HEK293 (cell line): ENCODE results near the gene ZFP36.

Source experiments
- CTCF ChIA-PET: fragments of 350-600 bp; formaldehyde crosslinking; extraction: SDS; loops from one replicate; lab custom pipeline; 2021; ENCODE audit warnings: antibody characterized with exemption; lab: Yijun Ruan, JAX
- POLR2A ChIA-PET: fragments of 300-600 bp; formaldehyde crosslinking; extraction: SDS; loops from one replicate; lab custom pipeline; 2020; ENCODE audit warnings: antibody characterized with exemption, inconsistent platforms; lab: Yijun Ruan, JAX
- H3K27ac ChIP-seq: fragments of 200-500 bp; sonication (Bioruptor generic); 2 replicates; pipeline ENCODE4 v1.5.1; 2014; ENCODE audit warnings: low read depth, low read length, control low read depth, inconsistent platforms; ENCODE audit errors: extremely low read depth
- H3K36me3 ChIP-seq, 2 experiments: fragments of 200-500 bp in 1 of 2; sonication (Bioruptor generic) in 1 of 2; 1 replicate in 1 of 2; 2 replicates in 1 of 2; pipeline ENCODE4 v1.5.1; 2014 to 2017; ENCODE audit warnings: inconsistent platforms in 2 of 2, low read length in 2 of 2; ENCODE audit not compliant: control insufficient read depth in 2 of 2, insufficient read depth in 1 of 2
- H3K4me1 ChIP-seq: fragments of 200-500 bp; sonication (Bioruptor generic); 2 replicates; pipeline ENCODE4 v1.5.1; 2014; ENCODE audit warnings: mild to moderate bottlenecking, low read length, inconsistent platforms; ENCODE audit not compliant: control insufficient read depth, insufficient read depth
- H3K4me3 ChIP-seq: 2 replicates; pipeline ENCODE4 v1.5.1; 2011; ENCODE audit warnings: low read depth, mild to moderate bottlenecking, control low read depth, low read length, moderate library complexity
- H3K9me3 ChIP-seq: fragments of 200-500 bp; sonication (Bioruptor generic); 2 replicates; pipeline ENCODE4 v1.5.1; 2014; ENCODE audit warnings: low read depth, low read length, inconsistent platforms; ENCODE audit not compliant: control insufficient read depth, insufficient read depth
- BCL11B ChIP-seq: fragments of 450-650 bp; formaldehyde crosslinking; IDR thresholded peaks from 2 replicates; pipeline ENCODE4 v1.5.1; 2016; ENCODE audit warnings: low read depth, missing biosample characterization, missing genetic modification characterization
- GLI2 ChIP-seq: fragments of 450-650 bp; formaldehyde crosslinking; IDR thresholded peaks from 2 replicates; pipeline ENCODE4; 2017; ENCODE audit warnings: missing biosample characterization, missing genetic modification characterization, low read depth, borderline replicate concordance
- GLIS1 ChIP-seq: fragments of 450-650 bp; formaldehyde crosslinking; IDR thresholded peaks from 2 replicates; pipeline ENCODE4 v1.5.1; 2016; ENCODE audit warnings: missing biosample characterization, missing genetic modification characterization
- PRDM6 ChIP-seq: fragments of 450-650 bp; formaldehyde crosslinking; IDR thresholded peaks from 2 replicates; pipeline ENCODE4 v1.5.1; 2017; ENCODE audit warnings: missing biosample characterization, missing genetic modification characterization
- SCRT2 ChIP-seq: fragments of 450-650 bp; formaldehyde crosslinking; IDR thresholded peaks from 2 replicates; pipeline ENCODE4 v1.5.1; 2016; ENCODE audit warnings: missing biosample characterization, missing genetic modification characterization
- SP2 ChIP-seq: fragments of 450-650 bp; formaldehyde crosslinking; IDR thresholded peaks from 2 replicates; pipeline ENCODE4 v1.5.1; 2016; ENCODE audit warnings: missing biosample characterization, missing genetic modification characterization
- ZBTB11 ChIP-seq: fragments of 450-650 bp; formaldehyde crosslinking; conservative IDR thresholded peaks from 2 replicates; pipeline ENCODE4 v1.5.1; 2016; ENCODE audit warnings: low read depth, missing biosample characterization, missing genetic modification characterization
- ZBTB6 ChIP-seq: fragments of 450-650 bp; formaldehyde crosslinking; IDR thresholded peaks from 2 replicates; pipeline ENCODE4 v1.5.1; 2017; ENCODE audit warnings: missing biosample characterization, missing genetic modification characterization
- ZBTB7A ChIP-seq: fragments of 450-650 bp; formaldehyde crosslinking; IDR thresholded peaks from 2 replicates; pipeline ENCODE4 v1.5.1; 2016; ENCODE audit warnings: low read depth, missing biosample characterization, missing genetic modification characterization
- ZFP3 ChIP-seq: fragments of 450-650 bp; formaldehyde crosslinking; IDR thresholded peaks from 2 replicates; pipeline ENCODE4 v1.5.1; 2016; ENCODE audit warnings: low read depth, missing biosample characterization, missing genetic modification characterization
- ZFP37 ChIP-seq: fragments of 450-650 bp; formaldehyde crosslinking; IDR thresholded peaks from 2 replicates; pipeline ENCODE4 v1.5.1; 2016; ENCODE audit warnings: missing biosample characterization, missing genetic modification characterization
- ZNF140 ChIP-seq: fragments of 450-650 bp; formaldehyde crosslinking; IDR thresholded peaks from 2 replicates; pipeline ENCODE4 v1.5.1; 2016; ENCODE audit warnings: missing biosample characterization, missing genetic modification characterization
- ZNF146 ChIP-seq: fragments of 450-650 bp; formaldehyde crosslinking; IDR thresholded peaks from 2 replicates; pipeline ENCODE4 v1.5.1; 2016; ENCODE audit warnings: missing biosample characterization, missing genetic modification characterization
- ZNF155 ChIP-seq: fragments of 450-650 bp; formaldehyde crosslinking; IDR thresholded peaks from 2 replicates; pipeline ENCODE4 v1.5.1; 2016; ENCODE audit warnings: missing biosample characterization, missing genetic modification characterization
- ZNF221 ChIP-seq: fragments of 450-650 bp; formaldehyde crosslinking; IDR thresholded peaks from 2 replicates; pipeline ENCODE4 v1.5.1; 2017; ENCODE audit warnings: missing biosample characterization, missing genetic modification characterization, borderline replicate concordance
- ZNF280D ChIP-seq: fragments of 450-650 bp; formaldehyde crosslinking; IDR thresholded peaks from 2 replicates; pipeline ENCODE4 v1.5.1; 2016; ENCODE audit warnings: missing biosample characterization, missing genetic modification characterization
- ZNF514 ChIP-seq: fragments of 450-650 bp; formaldehyde crosslinking; IDR thresholded peaks from 2 replicates; pipeline ENCODE4 v1.5.1; 2016; ENCODE audit warnings: missing biosample characterization, missing genetic modification characterization
- ZNF555 ChIP-seq: fragments of 450-650 bp; formaldehyde crosslinking; conservative IDR thresholded peaks from 2 replicates; pipeline ENCODE4 v1.5.1; 2017; ENCODE audit warnings: missing biosample characterization, mild to moderate bottlenecking, missing genetic modification characterization, inconsistent platforms
- ZNF558 ChIP-seq: fragments of 450-650 bp; formaldehyde crosslinking; IDR thresholded peaks from 2 replicates; pipeline ENCODE4 v1.5.1; 2016; ENCODE audit warnings: missing biosample characterization, missing genetic modification characterization
- ZNF785 ChIP-seq: fragments of 450-650 bp; formaldehyde crosslinking; IDR thresholded peaks from 2 replicates; pipeline ENCODE4 v1.5.1; 2016; ENCODE audit warnings: missing biosample characterization, missing genetic modification characterization
- ZNF792 ChIP-seq: fragments of 450-650 bp; formaldehyde crosslinking; IDR thresholded peaks from 2 replicates; pipeline ENCODE4 v1.5.1; 2016; ENCODE audit warnings: missing biosample characterization, missing genetic modification characterization
- ZNF837 ChIP-seq: fragments of 450-650 bp; formaldehyde crosslinking; IDR thresholded peaks from 2 replicates; pipeline ENCODE4 v1.5.1; 2016; ENCODE audit warnings: missing biosample characterization, missing genetic modification characterization
- ZNF843 ChIP-seq: fragments of 450-650 bp; formaldehyde crosslinking; IDR thresholded peaks from 2 replicates; pipeline ENCODE4 v1.5.1; 2016; ENCODE audit warnings: missing biosample characterization, missing genetic modification characterization
- ZSCAN18 ChIP-seq: fragments of 450-650 bp; formaldehyde crosslinking; IDR thresholded peaks from 2 replicates; pipeline ENCODE4 v1.5.1; 2016; ENCODE audit warnings: missing biosample characterization, missing genetic modification characterization

The ZFP36 gene

DNA sequence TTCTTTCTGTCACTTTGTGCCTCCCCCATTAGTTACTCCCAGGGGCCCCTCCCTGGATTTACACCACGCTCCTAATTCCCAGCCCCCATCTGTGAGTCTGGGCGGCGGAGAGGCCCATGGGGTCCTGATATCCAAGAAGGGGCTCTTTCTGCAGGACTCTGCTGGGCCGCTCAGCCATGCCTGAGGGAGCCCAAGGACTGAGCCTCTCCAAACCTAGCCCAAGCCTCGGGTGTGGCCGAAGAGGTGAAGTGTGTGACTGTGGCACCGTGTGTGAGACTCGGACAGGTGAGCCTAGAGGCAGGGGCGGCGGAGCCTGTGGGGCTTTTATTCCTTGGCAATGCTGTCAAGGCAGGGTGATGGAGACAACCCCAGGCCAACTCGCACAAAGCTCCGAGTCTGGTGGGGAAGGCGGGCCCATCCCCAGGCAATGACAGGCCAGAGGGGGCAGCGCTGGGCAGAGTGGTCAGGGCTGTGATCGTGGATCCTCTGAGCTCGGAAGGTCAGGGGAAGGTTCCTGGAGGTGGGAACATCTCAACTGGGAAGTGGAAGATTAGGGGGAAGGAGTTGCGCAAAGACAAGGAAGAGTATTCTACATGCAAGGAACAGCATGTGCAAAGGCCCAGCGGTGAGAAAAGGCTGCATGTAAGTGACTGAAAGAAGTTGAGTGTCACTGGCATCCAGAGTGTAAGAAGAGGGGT lies 7.4 kb downstream of the ZFP36 start (continued):
- TF ChIP-seq ZBTB11 (0 out of 2 replicates have a peak, but pooled peaks have one; percentile 13), ZFP37 (no peak), GLI2 (tag by site-specific recombination) (no peak), GLIS1 (tag by site-specific recombination) (no peak), SCRT2 (tag by site-specific recombination) (peak; percentile 37; the same call in 1 of the 2 replicates), BCL11B (peak; percentile 27; the same call in 1 of the 2 replicates), ZNF146 (no peak), ZBTB6 (tag by site-specific recombination) (peak; percentile 95), ZNF280D (tag by site-specific recombination) (0 out of 2 replicates have a peak, but pooled peaks have one; percentile 34)

GRCh38 chr19:39415111-39416046 lies 8.7 kb downstream of the ZFP36 start:
- POLR2A ChIA-PET, result interaction anchor here (0.6 to 13.3 kb wide), 8 partner anchors 12 to 25 kb away, joined by 4 to 255 read pairs (median 19); partner anchors contain the start of genes MED29, PAF1 and RPS16
- H3K4me1 ChIP-seq, result peaks cover 17% of the 10 kb centered on the region
- H3K27ac ChIP-seq, result no peak overlapping the region
- CTCF ChIA-PET, result interaction anchor here (0.6 to 2.6 kb wide), 16 partner anchors 13 to 488 kb away, joined by 3 to 16 read pairs (median 4); partner anchors contain the start of genes MED29, PAF1 and RPS16
- peaks cover 46 to 48% of the 10 kb centered on the region in 2 experiments for H3K36me3 ChIP-seq
- H3K9me3 ChIP-seq, result no peaks in the 10 kb centered on the region
- no peak overlapping the region for H3K4me3 ChIP-seq
- TF ChIP-seq ZSCAN18 (no peak), ZNF843 (tag by site-specific recombination) (no peak), ZNF785 (tag by site-specific recombination) (no peak), ZNF140 (no peak), ZNF555 (tag by site-specific recombination) (no peak), PRDM6 (tag by site-specific recombination) (no peak), ZNF792 (tag by site-specific recombination) (no peak), SP2 (tag by site-specific recombination) (0 out of 2 replicates have a peak, but pooled peaks have one; percentile 15), ZNF837 (tag by site-specific recombination) (no peak), ZFP3 (tag by site-specific recombination) (no peak), ZNF514 (tag by site-specific recombination) (no peak), ZNF155 (no peak), ZBTB7A (tag by site-specific recombination) (no peak), ZNF558 (no peak), ZNF221 (tag by site-specific recombination) (no peak)
